ENCODE results near the gene GPR65.

- TF ChIP-seq CTCF (IDR thresholded peaks at IDR 0.05; ENCODE audit: low read length) = no peak
- no peak for TF ChIP-seq EZH2 (optimal IDR thresholded peaks at IDR 0.05; ENCODE audit: low read depth, low read length)
- TF ChIP-seq EZH2phosphoT487 (IDR thresholded peaks at IDR 0.05; ENCODE audit: low read length) = no peak
Measured at GRCh38 chr14:88032373-88032772, 27.4 kb downstream of the GPR65 start.
